NCI-H526 (cell line): ENCODE measurements around the gene WSCD2.

Experiments
- DNase-seq, 2 experiments: peaks; one replicate each; lab custom pipeline; 2025; lab: John Stamatoyannopoulos, UW

Gene WSCD2

GRCh38 chr12:108129017-108129812 is at the start of gene WSCD2:
Gene WSCD2 (plus strand): TSS chr12:108129288. CDS start chr12:108195833, 66,545 bp downstream.
- peak in 1 of 2 experiments; percentile 89 for DNase-seq

DNA sequence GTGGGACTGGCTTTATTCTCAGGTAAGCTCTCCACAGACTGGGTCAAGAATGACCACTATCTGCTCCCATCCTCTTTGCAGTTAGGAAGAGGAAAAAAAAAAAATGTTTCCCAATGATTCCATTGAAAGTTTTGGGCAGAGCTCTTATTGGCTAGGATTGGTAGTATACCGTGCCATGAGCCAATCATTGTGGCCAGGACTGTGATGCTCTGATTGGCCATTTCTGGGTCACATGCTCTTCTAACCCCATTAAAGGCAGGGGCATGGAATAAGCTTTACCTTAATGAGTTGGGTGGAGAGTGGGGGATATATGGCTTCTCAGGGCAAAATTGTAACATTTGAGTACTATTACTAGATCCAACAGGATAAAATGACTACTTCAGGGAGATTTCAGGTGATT is 49.4 kb upstream of the WSCD2 start:
- DNase-seq, result no peak

DNA sequence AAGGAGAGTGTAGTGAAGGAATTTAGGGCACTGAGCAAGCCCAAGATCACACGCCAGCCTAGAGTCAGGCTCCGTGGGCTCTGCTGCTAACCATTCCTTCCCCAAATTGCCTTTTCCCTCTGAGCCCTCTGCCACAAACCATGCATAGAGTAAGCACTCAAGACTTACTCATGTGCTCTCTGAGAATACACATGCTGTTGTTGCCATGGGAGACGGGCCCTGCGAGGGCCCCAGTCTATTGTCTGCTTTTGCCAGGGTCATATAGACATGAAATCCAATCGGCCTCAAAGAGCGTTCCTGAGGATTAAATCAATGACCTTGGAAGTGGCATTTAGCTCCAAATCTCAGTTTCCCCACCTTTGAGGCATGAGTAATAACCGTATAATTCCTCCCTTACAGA is 48.7 kb upstream of the WSCD2 start:
- peak in 1 of 2 experiments; percentile 61 for DNase-seq

DNA sequence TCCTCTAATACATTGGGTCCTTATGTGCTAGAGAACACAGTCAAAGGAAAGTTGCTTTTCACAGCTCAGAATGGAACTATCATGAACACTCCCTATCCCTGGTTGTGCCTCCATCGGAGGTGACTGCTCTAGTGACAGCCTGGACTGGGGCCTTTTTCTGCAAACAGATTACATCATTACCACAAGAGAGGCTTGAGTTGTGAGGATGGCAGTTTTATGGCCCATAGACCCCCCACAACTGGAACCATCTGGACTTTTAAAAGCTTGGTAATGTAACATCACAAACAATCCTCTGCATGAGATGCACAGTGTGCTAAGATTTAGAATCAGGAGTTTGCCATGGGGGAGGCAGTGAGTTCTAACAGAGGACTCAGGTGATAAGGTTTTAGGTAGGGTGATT is 46.6 kb upstream of the WSCD2 start:
- no peak for DNase-seq

DNA sequence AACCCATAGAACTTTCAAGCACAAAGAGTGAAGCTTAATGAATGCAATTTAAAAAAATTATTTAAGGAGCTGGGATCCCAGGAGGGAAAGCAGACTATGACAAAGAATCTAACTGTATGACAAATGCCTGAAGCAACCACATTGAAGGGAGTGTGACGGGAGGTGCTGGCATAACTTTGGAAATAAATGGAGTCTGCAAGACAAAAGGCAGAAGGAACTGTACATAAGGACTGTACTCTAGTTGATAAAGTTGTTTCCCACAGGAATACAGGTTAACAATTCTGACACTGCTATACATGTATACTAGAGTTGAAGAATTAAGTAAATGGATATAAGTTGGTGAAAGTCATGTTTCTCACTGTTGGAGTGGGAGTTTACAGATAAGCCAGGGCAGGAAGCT is 41.2 kb upstream of the WSCD2 start:
- DNase-seq, result no peak

DNA sequence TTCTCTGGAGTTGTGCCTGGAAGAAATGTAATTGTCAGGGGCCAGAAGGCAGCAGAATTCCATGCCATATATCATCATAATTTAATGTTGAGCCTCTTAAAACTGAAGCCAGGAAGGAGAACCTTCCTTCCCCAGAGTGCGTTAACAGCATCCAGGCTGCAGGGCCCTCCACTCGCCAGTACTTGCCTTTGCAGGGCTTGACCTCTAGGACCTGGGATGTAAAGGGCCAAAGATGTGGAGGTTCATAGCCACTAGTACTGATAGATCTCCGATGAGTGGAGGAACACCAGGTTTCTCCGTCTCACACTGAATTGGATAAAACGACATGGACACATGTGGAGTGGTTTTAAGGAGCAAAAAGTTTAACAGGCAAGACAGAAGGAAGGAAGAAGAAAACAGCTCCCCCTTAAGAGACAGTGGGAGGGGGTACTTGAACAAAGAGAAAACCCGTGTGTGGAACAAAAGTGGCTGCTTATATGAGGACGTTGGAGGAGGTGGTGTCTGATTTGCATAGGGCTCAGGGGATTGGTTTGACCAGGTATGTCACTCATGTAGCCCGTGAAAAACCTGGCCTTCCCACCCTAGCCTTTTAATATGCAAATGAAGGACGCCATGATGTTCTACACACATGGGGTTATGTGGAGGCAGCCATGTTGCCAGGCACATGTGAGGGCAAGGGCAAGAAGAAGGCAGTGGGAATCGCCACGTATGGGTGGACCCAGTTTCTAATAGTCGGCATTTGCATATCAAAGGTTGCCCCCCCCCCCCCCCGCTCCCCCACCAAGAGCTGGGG is 38.8 kb upstream of the WSCD2 start:
- peak; percentile 78 for DNase-seq

GRCh38 chr12:108090932-108091678 is 38.0 kb upstream of the WSCD2 start:
- no peak for DNase-seq

DNA sequence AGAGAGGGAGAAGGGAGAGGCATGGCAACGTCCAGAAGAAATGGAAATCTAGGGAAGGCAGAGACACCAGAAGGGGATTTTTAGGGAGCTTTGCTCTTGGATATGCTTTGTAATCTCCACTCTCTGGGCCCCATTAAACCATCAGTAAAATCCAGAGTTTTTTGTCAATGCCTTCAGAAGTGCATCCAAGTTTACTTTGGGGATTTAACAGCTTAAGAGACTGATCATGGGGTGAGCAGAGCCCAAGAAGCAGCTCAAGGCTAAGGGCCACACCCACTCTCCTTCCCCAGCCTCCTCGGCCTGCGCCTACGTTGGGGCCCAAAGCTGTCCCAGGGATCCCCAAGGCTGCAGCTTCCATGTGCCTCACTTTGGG is 37.4 kb upstream of the WSCD2 start:
- DNase-seq, result no peak

GRCh38 chr12:108093209-108093608 is 35.9 kb upstream of the WSCD2 start:
- peak in 1 of 2 experiments; percentile 30 for DNase-seq

DNA sequence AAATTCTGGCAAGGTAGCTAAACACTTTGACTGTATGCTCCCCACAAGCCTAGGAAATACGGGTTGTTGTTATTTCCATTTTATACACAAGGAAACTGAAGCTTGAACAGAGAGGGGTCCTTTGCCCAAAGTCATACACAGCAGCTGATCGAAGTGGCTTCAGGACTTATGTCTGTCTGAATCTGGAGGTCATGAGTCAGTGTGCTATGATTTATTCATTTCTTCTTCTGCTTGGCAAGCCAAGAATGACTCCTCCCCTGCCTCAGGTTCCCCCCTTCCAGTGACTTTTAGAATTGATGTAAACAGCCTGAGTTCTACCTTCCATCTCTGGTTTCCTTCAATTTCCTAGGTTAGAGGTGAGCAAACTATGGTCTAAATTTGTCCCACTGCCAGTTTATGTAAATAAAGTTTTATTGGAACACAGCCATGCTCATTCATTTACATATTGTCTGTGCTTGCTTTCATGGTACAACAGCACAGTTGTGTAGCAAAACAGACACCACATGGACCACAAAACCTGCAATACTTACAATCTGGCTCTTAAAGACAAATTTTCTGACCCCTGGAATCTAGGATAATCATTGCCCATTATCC is 34.9 kb upstream of the WSCD2 start:
- DNase-seq, result peak in 1 of 2 experiments; percentile 46

DNA sequence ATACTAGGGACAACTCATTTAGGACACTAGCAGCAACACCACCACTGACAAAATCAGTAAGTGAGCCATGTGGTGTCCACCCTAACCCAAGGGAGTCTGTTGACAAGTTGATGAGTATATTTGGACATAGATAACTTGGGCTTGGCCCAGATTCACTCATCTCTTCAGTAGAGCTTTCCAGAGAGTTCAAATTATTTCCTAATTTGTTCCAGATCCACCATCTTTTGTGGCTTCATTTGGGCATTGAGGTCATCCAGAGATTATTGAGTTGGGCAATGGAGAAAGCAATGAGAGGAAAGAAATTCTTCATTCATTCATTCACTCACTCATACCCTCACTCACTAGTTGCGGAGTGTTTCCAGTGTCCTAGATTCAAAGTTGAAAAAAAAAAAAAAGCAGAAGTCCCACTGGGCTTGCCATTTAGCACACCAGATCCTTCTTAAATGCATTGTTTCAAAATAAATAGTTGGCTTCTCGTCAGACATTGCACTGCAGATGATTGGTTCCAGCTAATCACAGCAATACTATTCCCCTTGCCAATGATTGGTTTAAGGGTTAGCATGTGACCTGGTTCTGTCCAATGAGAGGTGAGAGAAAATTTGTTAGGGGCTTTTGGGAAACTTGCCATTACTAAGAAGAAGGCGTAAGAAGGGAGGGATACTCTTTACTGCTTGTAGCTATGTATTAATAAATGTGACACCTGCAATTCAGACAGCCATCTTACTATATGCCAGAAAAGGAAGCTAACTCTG is 31.8 kb upstream of the WSCD2 start:
- DNase-seq, result no peak

GRCh38 chr12:108098374-108098773 is 30.7 kb upstream of the WSCD2 start:
- no peak for DNase-seq

GRCh38 chr12:108099073-108099472 is 30.0 kb upstream of the WSCD2 start:
- DNase-seq, result peak in 1 of 2 experiments; percentile 52

DNA sequence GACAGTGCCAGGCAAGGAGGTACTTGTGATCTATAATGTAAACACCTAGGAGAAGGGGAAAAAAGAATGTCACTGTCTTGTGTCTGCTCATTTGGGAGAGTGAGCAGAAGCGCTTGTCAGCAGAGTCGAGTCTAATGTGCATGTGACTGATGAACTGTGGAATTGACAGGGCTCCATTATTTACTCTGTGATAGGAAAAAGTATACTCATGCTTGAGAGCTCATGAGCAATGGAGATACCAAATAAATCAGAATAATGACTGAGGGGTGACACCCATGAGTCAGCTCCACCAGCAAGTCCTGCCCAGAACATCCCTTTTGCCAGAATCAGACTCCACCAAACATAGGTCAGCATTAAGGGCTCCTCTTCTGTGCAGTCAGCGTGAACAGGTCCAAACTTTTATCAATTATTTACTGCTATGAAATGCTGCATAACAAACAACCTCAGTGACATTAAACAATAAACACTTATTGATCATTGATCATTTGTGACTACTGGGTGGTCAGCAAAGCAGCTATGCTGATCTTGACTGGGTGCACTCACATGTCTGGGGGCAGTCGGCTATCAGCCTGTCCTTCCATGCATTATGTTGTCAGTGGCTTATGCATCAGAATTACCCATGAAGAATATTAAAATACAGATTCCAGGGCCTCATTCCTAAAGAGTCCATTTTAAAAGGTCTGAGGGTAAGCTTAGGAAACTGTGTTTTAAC is 29.2 kb upstream of the WSCD2 start:
- DNase-seq, result no peak

GRCh38 chr12:108101605-108102175 is 27.4 kb upstream of the WSCD2 start:
- no peak for DNase-seq

DNA sequence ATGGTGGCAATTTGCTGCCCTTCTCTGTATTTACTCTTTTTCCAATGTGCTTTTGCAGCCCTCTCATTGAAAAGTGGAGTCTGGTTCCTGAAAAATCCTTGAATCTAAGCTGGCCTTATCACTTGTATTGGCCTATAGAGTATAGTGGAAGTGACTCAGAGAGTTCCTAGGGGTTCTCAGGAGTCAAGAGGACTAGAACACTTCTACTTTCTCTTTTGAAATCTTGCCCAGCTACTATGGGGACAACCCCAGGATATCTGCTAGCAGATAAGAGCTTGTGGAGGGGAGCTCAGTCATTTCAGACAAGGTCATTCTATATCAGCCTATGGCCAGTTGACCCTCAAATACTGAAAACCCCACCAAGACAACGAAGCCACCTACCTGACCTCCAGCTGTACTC is 26.7 kb upstream of the WSCD2 start:
- DNase-seq, result no peak

GRCh38 chr12:108103087-108103486 is 26.0 kb upstream of the WSCD2 start:
- no peak for DNase-seq

GRCh38 chr12:108103517-108103916 is 25.6 kb upstream of the WSCD2 start:
- DNase-seq, result no peak

DNA sequence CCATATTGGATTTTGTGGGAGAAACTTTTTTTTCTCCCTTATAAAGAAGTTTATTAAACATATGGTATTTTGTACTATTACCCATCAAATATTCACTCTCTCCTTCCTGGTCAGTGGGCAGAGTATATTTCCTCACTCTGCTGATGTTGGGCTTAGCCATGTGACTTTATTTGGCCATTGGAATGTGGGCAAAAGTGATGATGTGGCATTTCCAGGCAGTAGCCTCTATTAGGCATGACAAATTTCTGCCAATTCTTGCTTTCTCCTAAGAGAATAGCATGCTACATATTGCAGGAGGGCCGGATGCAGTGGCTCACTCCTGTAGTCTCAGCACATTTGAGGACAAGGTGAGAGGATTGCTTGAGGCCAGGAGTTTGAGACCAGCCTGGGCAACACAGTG is 24.4 kb upstream of the WSCD2 start:
- DNase-seq, result no peak

- DNase-seq, result no peak
Observed at GRCh38 chr12:108106599-108106998, 22.5 kb upstream of the WSCD2 start.
